ENCODE results near the gene CAMK1.

GRCh38 chr3:9732740-9733115 is 37.0 kb downstream of the CAMK1 start:
- no peak for TF ChIP-seq TSC22D4 (tag; IDR thresholded peaks at IDR 0.05)
- TF ChIP-seq NFXL1 (CRISPR knock-in tag; IDR thresholded peaks at IDR 0.05) = no peak
- TF ChIP-seq MEIS2 (IDR thresholded peaks at IDR 0.05; ENCODE audit: partially characterized antibody) = no peak
- TF ChIP-seq PKNOX1 (IDR thresholded peaks at IDR 0.05) = no peak
- no peak for TF ChIP-seq SAFB2 (IDR thresholded peaks at IDR 0.05; ENCODE audit: borderline replicate concordance, low read depth, low read length, severe bottlenecking)
- no peak for TF ChIP-seq CEBPG (CRISPR knock-in tag; IDR thresholded peaks at IDR 0.05)
- no peak for TF ChIP-seq CEBPG (tag; conservative IDR thresholded peaks at IDR 0.05 in 1 of 2, IDR thresholded peaks at IDR 0.05 in 1 of 2)
- no peak for TF ChIP-seq POLR2A (conservative IDR thresholded peaks at IDR 0.05)
- no peak for TF ChIP-seq PATZ1 (CRISPR knock-in tag; IDR thresholded peaks at IDR 0.05; ENCODE audit: borderline replicate concordance)
- TF ChIP-seq CTCF (IDR thresholded peaks at IDR 0.05 in 2 of 3, conservative IDR thresholded peaks at IDR 0.05 in 1 of 3; ENCODE audit: insufficient read depth in 2 of 3, low read depth in 1 of 3, low read length in 3 of 3) = 0 out of 6 replicates have a peak, but pooled peaks of 1 of the 3 experiments have one; percentile 2
- no peak for TF ChIP-seq GTF2A2 (tag; IDR thresholded peaks at IDR 0.05)
- TF ChIP-seq NBN (IDR thresholded peaks at IDR 0.05; ENCODE audit: low read depth) = no peak
- no peak for TF ChIP-seq EGR1 (conservative IDR thresholded peaks at IDR 0.05)
- TF ChIP-seq ZNF655 (CRISPR knock-in tag; IDR thresholded peaks at IDR 0.05) = no peak
